ENCODE measurements around the gene MORN4.

The MORN4 gene

DNA sequence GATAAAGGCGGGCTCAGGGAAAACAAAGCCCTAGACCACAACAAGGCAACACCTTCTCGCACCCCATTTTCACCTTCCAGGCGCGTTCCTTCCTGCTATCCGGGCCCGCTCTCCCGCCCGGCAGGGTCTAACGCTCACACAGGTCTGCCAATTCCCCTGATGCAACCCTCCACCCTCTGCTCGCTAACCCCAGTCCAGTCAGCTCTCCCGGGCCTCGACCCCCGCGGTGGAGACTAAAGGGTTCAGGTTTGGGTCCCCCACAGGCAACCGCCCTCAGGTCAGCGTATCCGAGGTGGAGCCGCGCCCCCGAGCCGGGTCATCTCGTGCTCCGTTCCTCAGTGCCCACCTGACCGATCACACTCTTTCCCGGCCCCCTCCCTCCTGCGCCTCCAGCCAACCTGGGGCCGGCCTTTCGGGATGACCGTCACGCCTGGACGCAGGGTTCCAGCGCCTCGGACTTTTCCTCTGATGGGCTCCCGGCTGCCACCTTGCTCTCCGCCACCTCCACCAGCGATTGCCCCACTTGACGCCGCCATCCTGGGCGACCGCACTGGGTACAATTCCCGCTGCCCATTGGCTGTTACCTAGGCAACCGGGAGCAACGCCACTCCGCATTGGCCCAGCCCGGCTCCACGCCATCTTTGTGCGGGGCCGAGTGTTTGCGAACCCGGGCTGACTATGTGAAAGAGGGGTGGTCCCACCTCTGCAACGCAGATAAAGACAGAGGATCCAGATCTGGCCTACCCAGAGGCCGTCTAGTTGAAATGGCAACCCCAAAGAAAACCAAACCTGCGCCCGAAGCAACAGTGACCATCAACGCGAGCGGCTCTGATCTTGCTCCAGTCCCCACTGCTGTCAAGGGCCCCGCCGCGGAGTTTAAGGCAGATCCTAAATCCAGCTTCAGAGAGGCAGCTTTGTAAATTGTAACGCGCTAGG lies at the start of gene MORN4:
MORN4 (minus strand) TSS at position 552 of the 936 bp plus-strand sequence. CDS start 13,847 bp downstream, outside the sequence.
- no peaks in the 10 kb centered on the region for H3K9me3 ChIP-seq (ENCODE audit: control insufficient read depth in 2 of 2, low read length in 2 of 2)
- peak within 1 kb of the TSS; percentile 84 for H3K4me3 ChIP-seq (ENCODE audit: low read length in 2 of 2)
- H3K27ac ChIP-seq (ENCODE audit: low read depth in 2 of 2, low read length in 2 of 2), result peak within 1 kb of the TSS in 1 of 2 donors; percentile 32
- no peaks in the 10 kb centered on the region for H3K27me3 ChIP-seq (ENCODE audit: control insufficient read depth in 2 of 2, insufficient read depth in 2 of 2, low read length in 2 of 2)
- H3K9ac ChIP-seq (ENCODE audit: low read depth in 1 of 2, low read length in 2 of 2), result peak within 1 kb of the TSS; percentile 52 to 71
- no peaks in the 10 kb centered on the region for H3K36me3 ChIP-seq (ENCODE audit: control insufficient read depth in 2 of 2, insufficient read depth in 2 of 2, low read length in 2 of 2)
- peaks cover 3 to 8% of the 10 kb centered on the region in 2 donors for H3K4me1 ChIP-seq (ENCODE audit: control insufficient read depth in 2 of 2, insufficient read depth in 2 of 2, low read length in 2 of 2)

GRCh38 chr10:97682042-97682441 lies 48.7 kb upstream of the MORN4 start:
- H3K4me3 ChIP-seq (ENCODE audit: low read length in 2 of 2), result peak overlapping the region in 1 of 2 donors; percentile 8
- H3K9ac ChIP-seq (ENCODE audit: low read depth in 1 of 2, low read length in 2 of 2), result peak overlapping the region in 1 of 2 donors; percentile 61
- no peaks in the 10 kb centered on the region for H3K27me3 ChIP-seq (ENCODE audit: control insufficient read depth in 2 of 2, insufficient read depth in 2 of 2, low read length in 2 of 2)
- H3K4me1 ChIP-seq (ENCODE audit: control insufficient read depth in 2 of 2, insufficient read depth in 2 of 2, low read length in 2 of 2), result peaks cover 22 to 38% of the 10 kb centered on the region in 2 donors
- H3K36me3 ChIP-seq (ENCODE audit: control insufficient read depth in 2 of 2, insufficient read depth in 2 of 2, low read length in 2 of 2), result peaks cover 13 to 23% of the 10 kb centered on the region in 2 donors
- H3K9me3 ChIP-seq (ENCODE audit: control insufficient read depth in 2 of 2, low read length in 2 of 2), result no peaks in the 10 kb centered on the region
- peak overlapping the region; percentile 97 for H3K27ac ChIP-seq (ENCODE audit: low read depth in 2 of 2, low read length in 2 of 2)

GRCh38 chr10:97679594-97679993 lies 46.3 kb upstream of the MORN4 start:
- H3K4me3 ChIP-seq (ENCODE audit: low read length in 2 of 2), result no peak overlapping the region
- H3K9me3 ChIP-seq (ENCODE audit: control insufficient read depth in 2 of 2, low read length in 2 of 2), result no peaks in the 10 kb centered on the region
- H3K9ac ChIP-seq (ENCODE audit: low read depth in 1 of 2, low read length in 2 of 2), result no peak overlapping the region
- H3K4me1 ChIP-seq (ENCODE audit: control insufficient read depth in 2 of 2, insufficient read depth in 2 of 2, low read length in 2 of 2), result peaks cover 15 to 25% of the 10 kb centered on the region in 2 donors
- no peaks in the 10 kb centered on the region for H3K27me3 ChIP-seq (ENCODE audit: control insufficient read depth in 2 of 2, insufficient read depth in 2 of 2, low read length in 2 of 2)
- H3K36me3 ChIP-seq (ENCODE audit: control insufficient read depth in 2 of 2, insufficient read depth in 2 of 2, low read length in 2 of 2), result peaks cover 31 to 40% of the 10 kb centered on the region in 2 donors
- no peak overlapping the region for H3K27ac ChIP-seq (ENCODE audit: low read depth in 2 of 2, low read length in 2 of 2)

GRCh38 chr10:97676770-97677581 lies 43.7 kb upstream of the MORN4 start:
- H3K9me3 ChIP-seq (ENCODE audit: control insufficient read depth in 2 of 2, low read length in 2 of 2), result no peaks in the 10 kb centered on the region
- no peak overlapping the region for H3K4me3 ChIP-seq (ENCODE audit: low read length in 2 of 2)
- H3K27ac ChIP-seq (ENCODE audit: low read depth in 2 of 2, low read length in 2 of 2), result no peak overlapping the region
- peak overlapping the region in 1 of 2 donors; percentile 32 for H3K9ac ChIP-seq (ENCODE audit: low read depth in 1 of 2, low read length in 2 of 2)
- peaks cover 2 to 4% of the 10 kb centered on the region in 2 donors for H3K4me1 ChIP-seq (ENCODE audit: control insufficient read depth in 2 of 2, insufficient read depth in 2 of 2, low read length in 2 of 2)
- H3K36me3 ChIP-seq (ENCODE audit: control insufficient read depth in 2 of 2, insufficient read depth in 2 of 2, low read length in 2 of 2), result peaks cover 43 to 53% of the 10 kb centered on the region in 2 donors
- no peaks in the 10 kb centered on the region for H3K27me3 ChIP-seq (ENCODE audit: control insufficient read depth in 2 of 2, insufficient read depth in 2 of 2, low read length in 2 of 2)

- Histone ChIP-seq H3K9me3 (ENCODE audit: control insufficient read depth in 2 of 2, low read length in 2 of 2) (no peaks in the 10 kb centered on the region), H3K4me1 (ENCODE audit: control insufficient read depth in 2 of 2, insufficient read depth in 2 of 2, low read length in 2 of 2) (peaks cover 0 to 2% of the 10 kb centered on the region in 2 donors), H3K36me3 (ENCODE audit: control insufficient read depth in 2 of 2, insufficient read depth in 2 of 2, low read length in 2 of 2) (peaks cover 46 to 53% of the 10 kb centered on the region in 2 donors), H3K9ac (ENCODE audit: low read depth in 1 of 2, low read length in 2 of 2) (no peak overlapping the region), H3K27ac (ENCODE audit: low read depth in 2 of 2, low read length in 2 of 2) (no peak overlapping the region), H3K27me3 (ENCODE audit: control insufficient read depth in 2 of 2, insufficient read depth in 2 of 2, low read length in 2 of 2) (no peaks in the 10 kb centered on the region), H3K4me3 (ENCODE audit: low read length in 2 of 2) (no peak overlapping the region)
Measured at GRCh38 chr10:97675222-97675621, 41.9 kb upstream of the MORN4 start.

- peaks cover 0 to 2% of the 10 kb centered on the region in 2 donors for H3K4me1 ChIP-seq (ENCODE audit: control insufficient read depth in 2 of 2, insufficient read depth in 2 of 2, low read length in 2 of 2)
- no peaks in the 10 kb centered on the region for H3K9me3 ChIP-seq (ENCODE audit: control insufficient read depth in 2 of 2, low read length in 2 of 2)
- H3K27ac ChIP-seq (ENCODE audit: low read depth in 2 of 2, low read length in 2 of 2), result no peak overlapping the region
- peaks cover 44 to 46% of the 10 kb centered on the region in 2 donors for H3K36me3 ChIP-seq (ENCODE audit: control insufficient read depth in 2 of 2, insufficient read depth in 2 of 2, low read length in 2 of 2)
- no peak overlapping the region for H3K4me3 ChIP-seq (ENCODE audit: low read length in 2 of 2)
- H3K9ac ChIP-seq (ENCODE audit: low read depth in 1 of 2, low read length in 2 of 2), result no peak overlapping the region
- no peaks in the 10 kb centered on the region for H3K27me3 ChIP-seq (ENCODE audit: control insufficient read depth in 2 of 2, insufficient read depth in 2 of 2, low read length in 2 of 2)
Measured at GRCh38 chr10:97673736-97674525, 40.6 kb upstream of the MORN4 start.

- Histone ChIP-seq H3K27ac (ENCODE audit: low read depth in 2 of 2, low read length in 2 of 2) (no peak overlapping the region), H3K27me3 (ENCODE audit: control insufficient read depth in 2 of 2, insufficient read depth in 2 of 2, low read length in 2 of 2) (no peaks in the 10 kb centered on the region), H3K9ac (ENCODE audit: low read depth in 1 of 2, low read length in 2 of 2) (no peak overlapping the region), H3K36me3 (ENCODE audit: control insufficient read depth in 2 of 2, insufficient read depth in 2 of 2, low read length in 2 of 2) (peaks cover 13 to 31% of the 10 kb centered on the region in 2 donors), H3K4me3 (ENCODE audit: low read length in 2 of 2) (no peak overlapping the region), H3K9me3 (ENCODE audit: control insufficient read depth in 2 of 2, low read length in 2 of 2) (no peaks in the 10 kb centered on the region), H3K4me1 (ENCODE audit: control insufficient read depth in 2 of 2, insufficient read depth in 2 of 2, low read length in 2 of 2) (peaks cover 4 to 6% of the 10 kb centered on the region in 2 donors)
Measured at GRCh38 chr10:97669571-97669970, 36.3 kb upstream of the MORN4 start.

DNA sequence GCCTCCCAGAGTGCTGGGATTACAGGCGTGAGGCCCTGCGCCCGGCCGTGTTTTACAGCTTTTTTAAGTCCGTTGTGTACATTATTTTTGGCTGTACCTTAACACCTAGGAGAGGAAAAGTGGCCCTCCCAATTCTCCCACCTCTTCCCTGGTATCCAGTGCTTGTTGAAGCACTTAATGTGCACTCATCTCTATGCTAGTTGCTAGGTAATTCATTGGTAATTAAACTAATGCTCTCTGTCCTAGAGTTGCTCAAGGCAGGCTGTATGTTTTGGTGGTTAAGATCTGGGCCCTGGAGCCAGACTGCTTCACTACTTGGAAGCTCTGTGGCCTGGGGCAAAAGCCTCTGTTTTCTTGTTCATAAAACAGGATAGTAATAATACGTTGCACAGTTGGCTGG lies 34.2 kb upstream of the MORN4 start:
- peaks cover 0 to 21% of the 10 kb centered on the region in 2 donors for H3K36me3 ChIP-seq (ENCODE audit: control insufficient read depth in 2 of 2, insufficient read depth in 2 of 2, low read length in 2 of 2)

GRCh38 chr10:97666992-97667391 lies 33.7 kb upstream of the MORN4 start:
- Histone ChIP-seq H3K27ac (ENCODE audit: low read depth in 2 of 2, low read length in 2 of 2) (no peak overlapping the region), H3K9me3 (ENCODE audit: control insufficient read depth in 2 of 2, low read length in 2 of 2) (no peaks in the 10 kb centered on the region), H3K9ac (ENCODE audit: low read depth in 1 of 2, low read length in 2 of 2) (no peak overlapping the region), H3K4me3 (ENCODE audit: low read length in 2 of 2) (no peak overlapping the region), H3K4me1 (ENCODE audit: control insufficient read depth in 2 of 2, insufficient read depth in 2 of 2, low read length in 2 of 2) (peaks cover 12 to 15% of the 10 kb centered on the region in 2 donors), H3K27me3 (ENCODE audit: control insufficient read depth in 2 of 2, insufficient read depth in 2 of 2, low read length in 2 of 2) (no peaks in the 10 kb centered on the region), H3K36me3 (ENCODE audit: control insufficient read depth in 2 of 2, insufficient read depth in 2 of 2, low read length in 2 of 2) (peaks cover 0 to 21% of the 10 kb centered on the region in 2 donors)

More for the DNA sequence above, 34.2 kb upstream of the MORN4 start:
- Histone ChIP-seq H3K4me1 (ENCODE audit: control insufficient read depth in 2 of 2, insufficient read depth in 2 of 2, low read length in 2 of 2) (peaks cover 12 to 15% of the 10 kb centered on the region in 2 donors), H3K9me3 (ENCODE audit: control insufficient read depth in 2 of 2, low read length in 2 of 2) (no peaks in the 10 kb centered on the region), H3K27ac (ENCODE audit: low read depth in 2 of 2, low read length in 2 of 2) (no peak overlapping the region), H3K27me3 (ENCODE audit: control insufficient read depth in 2 of 2, insufficient read depth in 2 of 2, low read length in 2 of 2) (no peaks in the 10 kb centered on the region), H3K9ac (ENCODE audit: low read depth in 1 of 2, low read length in 2 of 2) (no peak overlapping the region), H3K4me3 (ENCODE audit: low read length in 2 of 2) (no peak overlapping the region)

All from mucosa of rectum (tissue), 2 donors.